B cell (primary cell): Measurements from ENCODE around the gene BBS7. TPM values are rescaled to one million over a fixed set of nuclear protein-coding genes. Genes with fewer than 3 reads are reported as not detected.

Experiments
- ATAC-seq: fragments of 200-7000 bp; cut with Tn5 transposase; one replicate; pipeline ENCODE4 v1.10.0; 2021; ENCODE audit warnings: low read depth, mild to moderate bottlenecking, moderate number of reproducible peaks, moderate library complexity
- CTCF ChIA-PET: fragments of 350-600 bp; sonication (Branson Sonifier 250); formaldehyde crosslinking; loops from one replicate; lab custom pipeline; 2021; ENCODE audit warnings: antibody characterized with exemption, inconsistent platforms; lab: Charles Lee
- POLR2A ChIA-PET: fragments of 350-600 bp; sonication (Branson Sonifier 250); formaldehyde crosslinking; loops from one replicate; lab custom pipeline; 2021; ENCODE audit warnings: antibody characterized with exemption; lab: Charles Lee
- DNase-seq: peaks from one replicate; pipeline ENCODE4 v3.0.0; 2013
- H2AFZ ChIP-seq: 2 replicates; pipeline ENCODE4 v1.6.1; 2012; ENCODE audit warnings: mild to moderate bottlenecking, low read depth, low read length; ENCODE audit not compliant: insufficient read depth, poor library complexity, severe bottlenecking
- H3K27ac ChIP-seq, 2 donors: 1 replicate in 1 of 2; 2 replicates in 1 of 2; pipeline ENCODE4 v1.5.1; 2012 to 2013; ENCODE audit warnings: low read length in 2 of 2, mild to moderate bottlenecking in 2 of 2, moderate library complexity in 1 of 2
- H3K27me3 ChIP-seq, 4 experiments: fragments of 200-600 bp in 1 of 4; sonication (generic) in 1 of 4; replicated peaks in 1 of 4; 1 replicate in 2 of 4; 2 replicates in 2 of 4; pipeline versions ENCODE4 v1.6.1 to v1.7.0; 2013 to 2016; ENCODE audit warnings: low read length in 3 of 4, mild to moderate bottlenecking in 2 of 4, mixed read lengths in 1 of 4, moderate library complexity in 1 of 4; ENCODE audit not compliant: insufficient read depth in 4 of 4, control insufficient read depth in 3 of 4; ENCODE audit errors: control extremely low read depth in 1 of 4
- H3K36me3 ChIP-seq, 2 experiments: replicated peaks in 1 of 2; 1 replicate in 1 of 2; 2 replicates in 1 of 2; pipeline versions ENCODE4 v1.6.1 to v1.7.1; 2013; ENCODE audit warnings: low read length in 1 of 2; ENCODE audit not compliant: insufficient read depth in 2 of 2, control insufficient read depth in 1 of 2; ENCODE audit errors: control extremely low read depth in 1 of 2, extremely low read depth in 1 of 2
- H3K4me1 ChIP-seq, 2 donors: fragments of 200-600 bp in 1 of 2; sonication (generic) in 1 of 2; 1 replicate in 1 of 2; 2 replicates in 1 of 2; pipeline versions ENCODE4 v1.5.1 to v1.6.1; 2013 to 2017; ENCODE audit warnings: low read length in 2 of 2; ENCODE audit not compliant: control insufficient read depth in 2 of 2, insufficient read depth in 2 of 2
- H3K4me2 ChIP-seq: replicated peaks from 2 replicates; pipeline ENCODE3; 2012; ENCODE audit warnings: mild to moderate bottlenecking, low read depth, low read length; ENCODE audit not compliant: poor library complexity, severe bottlenecking
- H3K4me3 ChIP-seq, 5 experiments: fragments of 200-600 bp in 1 of 5; sonication (generic) in 1 of 5; 1 replicate in 3 of 5; 2 replicates in 2 of 5; pipeline versions ENCODE4 v1.5.1 to v1.7.0; 2011 to 2016; ENCODE audit warnings: low read length in 4 of 5, mild to moderate bottlenecking in 4 of 5, low read depth in 2 of 5, control low read depth in 1 of 5, moderate library complexity in 1 of 5; ENCODE audit not compliant: insufficient read depth in 1 of 5; ENCODE audit errors: control extremely low read depth in 1 of 5, extremely low read depth in 1 of 5
- H3K79me2 ChIP-seq: fragments of 200-600 bp; sonication (generic); one replicate; pipeline ENCODE4 v1.6.0; 2016; ENCODE audit warnings: low read length; ENCODE audit not compliant: control insufficient read depth, insufficient read depth
- H3K9ac ChIP-seq: fragments of 200-600 bp; sonication (generic); 2 replicates; pipeline ENCODE4 v1.6.1; 2017; ENCODE audit warnings: mild to moderate bottlenecking, low read length, moderate library complexity
- H3K9me3 ChIP-seq, 3 donors: one replicate each; pipeline versions ENCODE4 v1.6.1 to v1.7.1; 2013; ENCODE audit warnings: low read length in 2 of 3; ENCODE audit not compliant: control insufficient read depth in 2 of 3, insufficient read depth in 1 of 3; ENCODE audit errors: control extremely low read depth in 1 of 3
- H4K20me1 ChIP-seq: 2 replicates; pipeline ENCODE4 v1.6.0; 2012; ENCODE audit warnings: mild to moderate bottlenecking, low read length; ENCODE audit not compliant: insufficient read depth, control insufficient read depth, poor library complexity, severe bottlenecking
- H3K27ac Mint-ChIP-seq: one replicate; pipeline ENCODE4 v1.8.0; 2021; ENCODE audit warnings: mixed read lengths
- H3K27me3 Mint-ChIP-seq: one replicate; pipeline ENCODE4 v1.8.0; 2021; ENCODE audit warnings: mixed read lengths
- H3K4me1 Mint-ChIP-seq: one replicate; pipeline ENCODE4 v1.8.0; 2021; ENCODE audit warnings: mixed read lengths
- H3K4me3 Mint-ChIP-seq: one replicate; pipeline ENCODE4 v1.8.0; 2021; ENCODE audit warnings: mixed read lengths
- H3K9me3 Mint-ChIP-seq: one replicate; pipeline ENCODE4 v1.8.0; 2022; ENCODE audit warnings: mixed read lengths; ENCODE audit not compliant: insufficient read depth
- CTCF ChIP-seq: fragments of 200-600 bp; IDR thresholded peaks from one replicate; pipeline ENCODE4 v1.8.0; 2022; ENCODE audit warnings: antibody characterized with exemption, mild to moderate bottlenecking
- EZH2 ChIP-seq: IDR thresholded peaks from 2 replicates; pipeline ENCODE4 v1.6.1; 2012; ENCODE audit warnings: borderline replicate concordance, low read depth, mild to moderate bottlenecking, moderate library complexity, low read length; ENCODE audit not compliant: insufficient read depth, poor library complexity, severe bottlenecking
- WGBS: methylation state at CpG from one replicate; pipeline ENCODE4 v1.1.5; 2013; ENCODE audit warnings: missing lambda C conversion rate; ENCODE audit not compliant: insufficient coverage; 5-methylcytosine and 5-hydroxymethylcytosine counted together
- intact Hi-C: fragments of 100-400 bp; cut with micrococcal nuclease; formaldehyde crosslinking; loops from one replicate; pipeline ENCODE4 v1.10.0; 2022
- polyA plus RNA-seq: library from polyadenylated mRNA; depleted of rRNA; stranded (reverse); fragments of >200 nt; gene quantifications from 2 replicates; pipeline ENCODE4 v1.2.3, GENCODE V29; 2012
- total RNA-seq, 2 donors: library from RNA; stranded (reverse); fragments of 120-200 nt in 1 of 2; gene quantifications; 1 replicate in 1 of 2; 2 replicates in 1 of 2; pipeline versions ENCODE4 v1.2.3 to v1.2.4, GENCODE V29; 2013 to 2022

BBS7 gene
- total and polyA plus RNA-seq, 2 donors (not counting 1 experiment from before 2014, with no cell fraction given), result 4.3 to 9.1 TPM

GRCh38 chr4:121877041-121877773, 6.9 kb upstream of the BBS7 start:
- no peak overlapping the region for H3K4me3 ChIP-seq
- Mint-ChIP-seq H3K4me3 (no peak overlapping the region), H3K27me3 (peaks cover 51% of the 10 kb centered on the region), H3K27ac (no peak overlapping the region), H3K9me3 (no peaks in the 10 kb centered on the region), H3K4me1 (no peaks in the 10 kb centered on the region)
- peaks cover 0 to 1% (median 0%) of the 10 kb centered on the region in 3 donors for H3K9me3 ChIP-seq
- no peak overlapping the region for H3K9ac ChIP-seq
- no peak for ATAC-seq
- POLR2A ChIA-PET, result no interaction called here
- no peaks in the 10 kb centered on the region for H3K4me1 ChIP-seq
- DNase-seq, result no peak
- no peak overlapping the region for H3K27ac ChIP-seq
- H3K4me2 ChIP-seq, result no peak overlapping the region
- CTCF ChIA-PET, result interaction anchor here (1.0 to 1.3 kb wide), 2 partner anchors 9 to 23 kb away, joined by 3 to 5 read pairs; no protein-coding TSS in a partner anchor
- TF ChIP-seq CTCF (no peak), EZH2 (no peak)
- H4K20me1 ChIP-seq, result no peaks in the 10 kb centered on the region
- H3K36me3 ChIP-seq, result no peaks in the 10 kb centered on the region
- H3K79me2 ChIP-seq, result no peaks in the 10 kb centered on the region
- WGBS, result 90% methylated on average over 2 of the region's 4 CpGs
- intact Hi-C loops, result no loop called here
- no peak overlapping the region for H2AFZ ChIP-seq
- peaks cover 0 to 41% (median 22%) of the 10 kb centered on the region in 4 experiments for H3K27me3 ChIP-seq

- no peak overlapping the region for H3K9ac ChIP-seq
- WGBS, result 100% methylated on average over 2 of the region's 6 CpGs
- Mint-ChIP-seq H3K4me3 (no peak overlapping the region), H3K9me3 (no peaks in the 10 kb centered on the region), H3K27me3 (peaks cover 41% of the 10 kb centered on the region), H3K27ac (no peak overlapping the region), H3K4me1 (peaks cover under 1% of the 10 kb centered on the region)
- no peaks in the 10 kb centered on the region for H3K36me3 ChIP-seq
- intact Hi-C loops, result no loop called here
- no peak overlapping the region for H3K4me3 ChIP-seq
- H3K4me1 ChIP-seq, result no peaks in the 10 kb centered on the region
- no peak overlapping the region for H3K4me2 ChIP-seq
- CTCF ChIA-PET, result no interaction called here
- no peaks in the 10 kb centered on the region for H4K20me1 ChIP-seq
- ATAC-seq (no peak), DNase-seq (no peak)
- H3K27ac ChIP-seq, result no peak overlapping the region
- peaks cover 0 to 1% (median 0%) of the 10 kb centered on the region in 3 donors for H3K9me3 ChIP-seq
- TF ChIP-seq CTCF (no peak), EZH2 (no peak)
- POLR2A ChIA-PET, result no interaction called here
- peaks cover 0 to 41% (median 20%) of the 10 kb centered on the region in 4 experiments for H3K27me3 ChIP-seq
- H2AFZ ChIP-seq, result no peak overlapping the region
- no peaks in the 10 kb centered on the region for H3K79me2 ChIP-seq
Observed at GRCh38 chr4:121876070-121876469, 5.8 kb upstream of the BBS7 start.
